NCI-H2029 (cell line): ENCODE results near the gene SMIM7.
"Not testable (repeated sequence)": the region's sequence is repeated elsewhere in the genome, so short reads cannot be mapped to it uniquely, and the experiment has no call there.

Experiments used
- DNase-seq: peaks from one replicate; lab custom pipeline; 2025; lab: John Stamatoyannopoulos, UW

Gene SMIM7

GRCh38 chr19:16654627-16655026 is 5.3 kb downstream of the SMIM7 start:
- DNase-seq: no peak

GRCh38 chr19:16654140-16654539 is 5.8 kb downstream of the SMIM7 start:
- DNase-seq: no peak

- no peak for DNase-seq
Observed at GRCh38 chr19:16652854-16653253, 7.1 kb downstream of the SMIM7 start.

GRCh38 chr19:16651421-16652188 is 8.3 kb downstream of the SMIM7 start:
- not testable (repeated sequence) for DNase-seq

GRCh38 chr19:16650821-16651220 is 9.1 kb downstream of the SMIM7 start:
- no peak for DNase-seq

GRCh38 chr19:16649734-16650133 is 10.2 kb downstream of the SMIM7 start:
- peak; percentile 37 for DNase-seq

- DNase-seq: no peak
Observed at GRCh38 chr19:16645140-16645539, 14.8 kb downstream of the SMIM7 start.

- DNase-seq: no peak
Observed at GRCh38 chr19:16641695-16642094, 18.2 kb downstream of the SMIM7 start.

- DNase-seq: no peak
Observed at GRCh38 chr19:16640951-16641350, 19.0 kb downstream of the SMIM7 start.

GRCh38 chr19:16638666-16639065 is 21.3 kb downstream of the SMIM7 start:
- no peak for DNase-seq

- no peak for DNase-seq
Observed at GRCh38 chr19:16637535-16637934, 22.4 kb downstream of the SMIM7 start.

- no peak for DNase-seq
Observed at GRCh38 chr19:16631465-16631864, 28.5 kb downstream of the SMIM7 start.

GRCh38 chr19:16628984-16629691 is 30.8 kb downstream of the SMIM7 start:
- no peak for DNase-seq

- peak; percentile 97 for DNase-seq
Observed at GRCh38 chr19:16628183-16628983, 31.6 kb downstream of the SMIM7 start, which contains the start of gene MED26. TSS of gene MED26 (minus strand) at chr19:16628204. CDS start at chr19:16627943, 261 bp downstream.

- DNase-seq: no peak
Observed at GRCh38 chr19:16627928-16628182, 32.1 kb downstream of the SMIM7 start.

GRCh38 chr19:16627193-16627927 is 32.6 kb downstream of the SMIM7 start:
- no peak for DNase-seq

- DNase-seq: no peak
Observed at GRCh38 chr19:16626796-16627192, 33.1 kb downstream of the SMIM7 start.

GRCh38 chr19:16625163-16625958 is 34.6 kb downstream of the SMIM7 start:
- DNase-seq: no peak

GRCh38 chr19:16624236-16624635 is 35.7 kb downstream of the SMIM7 start:
- DNase-seq: no peak

GRCh38 chr19:16623576-16623975 is 36.4 kb downstream of the SMIM7 start:
- DNase-seq: no peak

- no peak for DNase-seq
Observed at GRCh38 chr19:16623066-16623465, 36.9 kb downstream of the SMIM7 start.
